ENCODE results near the gene EDN2.

The EDN2 gene

GRCh38 chr1:41486053-41486370, 1.5 kb upstream of the EDN2 start:
- no peak for DNase-seq (ENCODE audit: low read depth in 2 of 2)
- no peak overlapping the region for H3K4me3 ChIP-seq (replicated peaks in 1 of 2; ENCODE audit: low read depth in 2 of 2, low read length in 2 of 2)
- TF ChIP-seq CTCF (IDR thresholded peaks at IDR 0.05; ENCODE audit: low read depth, low read length), result no peak

GRCh38 chr1:41485605-41486004, 1.1 kb upstream of the EDN2 start:
- no peak for TF ChIP-seq CTCF (IDR thresholded peaks at IDR 0.05; ENCODE audit: low read depth, low read length)
- DNase-seq (ENCODE audit: low read depth in 2 of 2), result peak; percentile 51 to 54
- no peak overlapping the region for H3K4me3 ChIP-seq (replicated peaks in 1 of 2; ENCODE audit: low read depth in 2 of 2, low read length in 2 of 2)

- no peak for DNase-seq (ENCODE audit: low read depth in 2 of 2)
- TF ChIP-seq CTCF (IDR thresholded peaks at IDR 0.05; ENCODE audit: low read depth, low read length), result no peak
- no peak overlapping the region for H3K4me3 ChIP-seq (replicated peaks in 1 of 2; ENCODE audit: low read depth in 2 of 2, low read length in 2 of 2)
Measured at GRCh38 chr1:41483960-41484401, 502 bp downstream of the EDN2 start.

GRCh38 chr1:41483001-41483850, 1.3 kb downstream of the EDN2 start:
- no peak for DNase-seq (ENCODE audit: low read depth in 2 of 2)
- H3K4me3 ChIP-seq (replicated peaks in 1 of 2; ENCODE audit: low read depth in 2 of 2, low read length in 2 of 2), result no peak overlapping the region
- no peak for TF ChIP-seq CTCF (IDR thresholded peaks at IDR 0.05; ENCODE audit: low read depth, low read length)

GRCh38 chr1:41482001-41482765, 2.3 kb downstream of the EDN2 start:
- no peak overlapping the region for H3K4me3 ChIP-seq (replicated peaks in 1 of 2; ENCODE audit: low read depth in 2 of 2, low read length in 2 of 2)
- TF ChIP-seq CTCF (IDR thresholded peaks at IDR 0.05; ENCODE audit: low read depth, low read length), result no peak
- no peak for DNase-seq (ENCODE audit: low read depth in 2 of 2)

- no peak for DNase-seq (ENCODE audit: low read depth in 2 of 2)
- TF ChIP-seq CTCF (IDR thresholded peaks at IDR 0.05; ENCODE audit: low read depth, low read length), result no peak
- no peak overlapping the region for H3K4me3 ChIP-seq (replicated peaks in 1 of 2; ENCODE audit: low read depth in 2 of 2, low read length in 2 of 2)
Measured at GRCh38 chr1:41481109-41481775, 3.2 kb downstream of the EDN2 start.
